Anterior cingulate cortex (tissue), 58 donors: ENCODE measurements around the gene PDE6A.

ENCODE experiments used
- DNase-seq, 58 donors: peaks; one replicate each; lab custom pipeline; 2025; lab: John Stamatoyannopoulos, UW

PDE6A gene

GRCh38 chr5:149944666-149945065, at the start of gene PDE6A:
PDE6A (minus strand) TSS chr5:149944793; CDS start chr5:149944673, 120 bp downstream.
- no peak for DNase-seq

- no peak for DNase-seq
Measured at GRCh38 chr5:149993471-149993870, 48.9 kb upstream of the PDE6A start.

GRCh38 chr5:149990518-149991376, 46.2 kb upstream of the PDE6A start:
- peak in 45 of 58 donors; percentile 5 to 74 (median 32) for DNase-seq

GRCh38 chr5:149988126-149988525, 43.5 kb upstream of the PDE6A start:
- no peak for DNase-seq

- DNase-seq: no peak
Measured at GRCh38 chr5:149982505-149982904, 37.9 kb upstream of the PDE6A start.

GRCh38 chr5:149981206-149981605, 36.6 kb upstream of the PDE6A start:
- DNase-seq: no peak

- DNase-seq: no peak
Measured at GRCh38 chr5:149979896-149980295, 35.3 kb upstream of the PDE6A start.

- no peak for DNase-seq
Measured at GRCh38 chr5:149975409-149975808, 30.8 kb upstream of the PDE6A start.

- no peak for DNase-seq
Measured at GRCh38 chr5:149969181-149969930, 24.8 kb upstream of the PDE6A start.

GRCh38 chr5:149966946-149967345, 22.4 kb upstream of the PDE6A start:
- no peak for DNase-seq

GRCh38 chr5:149963729-149964128, 19.1 kb upstream of the PDE6A start:
- no peak for DNase-seq

- DNase-seq: peak in 1 of 58 donors; percentile 9
Measured at GRCh38 chr5:149962601-149963300, 18.2 kb upstream of the PDE6A start.

GRCh38 chr5:149961957-149962409, 17.4 kb upstream of the PDE6A start:
- peak in 3 of 58 donors; percentile 7 to 15 (median 13) for DNase-seq

GRCh38 chr5:149961186-149961685, 16.6 kb upstream of the PDE6A start:
- peak in 3 of 58 donors; percentile 30 to 43 (median 32) for DNase-seq

- DNase-seq: peak; percentile 77 to 99 (median 96)
Measured at GRCh38 chr5:149960272-149961185, 15.9 kb upstream of the PDE6A start, which contains the start of gene SLC26A2. SLC26A2 (plus strand) TSS chr5:149960758; CDS start chr5:149977653, 16,895 bp downstream.

GRCh38 chr5:149959406-149960236, 15.0 kb upstream of the PDE6A start:
- peak in 6 of 58 donors; percentile 7 to 49 (median 14) for DNase-seq

GRCh38 chr5:149957855-149958254, 13.3 kb upstream of the PDE6A start:
- DNase-seq: no peak

- DNase-seq: no peak
Measured at GRCh38 chr5:149956685-149957084, 12.1 kb upstream of the PDE6A start.
